Activated CD4-positive, CD25-positive, alpha-beta regulatory T cell (primary cell): ENCODE data around the gene CNDP2.
"Not testable (repeated sequence)": the region's sequence is repeated elsewhere in the genome, so short reads cannot be mapped to it uniquely, and the experiment has no call there.

Source experiments
- DNase-seq, 4 experiments: peaks; one replicate each; lab custom pipeline; 2025; lab: John Stamatoyannopoulos, UW

The CNDP2 gene

GRCh38 chr18:74539289-74539688 lies 43.1 kb downstream of the CNDP2 start:
- DNase-seq: no peak

GRCh38 chr18:74540652-74541421 lies 44.7 kb downstream of the CNDP2 start:
- DNase-seq: no peak

GRCh38 chr18:74541703-74542555 lies 45.8 kb downstream of the CNDP2 start:
- DNase-seq: no peak

GRCh38 chr18:74544898-74545297 lies 48.7 kb downstream of the CNDP2 start:
- no peak for DNase-seq

- DNase-seq: no peak
These were observed 49.8 kb downstream of the CNDP2 start for GRCh38 chr18:74546007-74546406.

- DNase-seq: no peak
These were observed 50.8 kb downstream of the CNDP2 start for GRCh38 chr18:74546751-74547530.

GRCh38 chr18:74547860-74548259 lies 51.7 kb downstream of the CNDP2 start:
- no peak for DNase-seq

- DNase-seq: no peak
These were observed 53.5 kb downstream of the CNDP2 start for GRCh38 chr18:74549591-74550104.

- DNase-seq: no peak
These were observed 54.7 kb downstream of the CNDP2 start for GRCh38 chr18:74550886-74551285.

GRCh38 chr18:74551452-74551851 lies 55.3 kb downstream of the CNDP2 start:
- no peak for DNase-seq

- peak; percentile 42 to 66 (median 48) for DNase-seq
These were observed 55.9 kb downstream of the CNDP2 start for GRCh38 chr18:74551936-74552555.

GRCh38 chr18:74556126-74556525 lies 60.0 kb downstream of the CNDP2 start:
- no peak for DNase-seq

GRCh38 chr18:74558096-74558495 lies 61.9 kb downstream of the CNDP2 start:
- no peak for DNase-seq

- no peak for DNase-seq
These were observed 66.1 kb downstream of the CNDP2 start for GRCh38 chr18:74562131-74562730.

- no peak for DNase-seq
These were observed 66.6 kb downstream of the CNDP2 start for GRCh38 chr18:74562775-74563174.

GRCh38 chr18:74563999-74564398 lies 67.8 kb downstream of the CNDP2 start:
- no peak for DNase-seq

GRCh38 chr18:74565164-74565563 lies 69.0 kb downstream of the CNDP2 start:
- not testable (repeated sequence) for DNase-seq

GRCh38 chr18:74565993-74566392 lies 69.8 kb downstream of the CNDP2 start:
- not testable (repeated sequence) for DNase-seq

GRCh38 chr18:74567822-74568221 lies 71.7 kb downstream of the CNDP2 start:
- no peak for DNase-seq

GRCh38 chr18:74569401-74569800 lies 73.2 kb downstream of the CNDP2 start:
- DNase-seq: no peak

- DNase-seq: no peak
These were observed 74.1 kb downstream of the CNDP2 start for GRCh38 chr18:74570266-74570665.
